ENCODE data around the gene SH3PXD2B.
"Not testable (repeated sequence)": the region's sequence is repeated elsewhere in the genome, so short reads cannot be mapped to it uniquely, and the experiment has no call there.

Gene SH3PXD2B

DNA sequence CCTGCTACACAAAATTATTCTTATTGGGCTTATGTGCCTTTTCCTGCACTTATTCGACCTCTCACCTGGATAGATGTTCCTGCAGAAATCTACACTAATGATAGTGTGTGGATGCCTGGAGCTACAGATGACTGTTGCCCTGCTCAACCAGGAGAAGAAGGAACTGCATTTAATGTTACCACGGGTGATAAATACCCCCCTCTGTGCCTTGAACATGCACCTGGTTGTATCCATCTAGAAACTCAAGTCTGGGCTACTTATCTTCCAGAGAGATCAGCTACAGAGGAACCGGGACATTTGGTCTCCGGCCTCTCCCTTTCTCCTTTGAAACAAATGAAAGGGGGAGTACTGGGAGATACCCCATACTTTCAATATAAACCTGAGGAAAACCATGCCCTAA, 54.5 kb downstream of the SH3PXD2B start:
- no peak for DNase-seq (ENCODE audit: low read depth in 2 of 2)

DNA sequence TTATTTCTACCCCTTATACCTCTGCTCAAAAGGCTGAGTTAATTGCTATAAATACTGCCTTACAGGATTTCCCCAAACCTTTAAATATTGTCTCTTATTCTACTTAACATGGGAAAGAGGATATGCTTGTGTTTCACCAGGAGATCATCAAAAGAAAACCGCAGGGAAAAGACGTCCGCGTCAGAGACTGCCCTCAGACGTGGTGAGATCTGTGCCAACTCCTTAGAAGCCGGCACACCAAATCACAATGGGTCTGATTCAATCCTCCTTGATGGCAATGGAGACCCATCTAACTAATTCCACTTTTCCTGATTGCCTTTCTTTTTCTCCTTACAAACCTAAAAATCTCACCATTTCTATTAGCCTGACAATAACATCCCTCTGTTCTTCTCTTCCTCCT, 55.0 kb downstream of the SH3PXD2B start:
- DNase-seq (ENCODE audit: low read depth in 2 of 2): no peak

DNA sequence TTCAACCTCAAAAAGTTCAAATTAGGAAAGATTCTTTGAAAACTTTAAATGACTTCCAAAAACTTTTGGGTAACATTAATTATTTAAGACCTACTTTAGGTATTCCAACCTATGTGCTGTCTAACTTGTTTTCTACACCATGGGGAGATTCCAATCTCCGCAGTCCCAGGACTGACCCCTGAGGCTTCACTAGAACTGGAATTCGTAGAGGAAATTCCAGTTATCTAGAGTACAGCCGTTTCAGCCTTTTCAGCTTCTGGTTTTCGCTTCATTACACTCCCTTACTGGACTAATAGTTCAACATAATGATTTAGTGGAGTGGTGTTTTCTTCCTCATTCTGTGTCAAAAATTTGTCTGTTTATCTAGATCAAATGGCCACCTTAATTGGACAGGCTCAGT, 55.7 kb downstream of the SH3PXD2B start:
- DNase-seq (ENCODE audit: low read depth in 2 of 2): not testable (repeated sequence)

DNA sequence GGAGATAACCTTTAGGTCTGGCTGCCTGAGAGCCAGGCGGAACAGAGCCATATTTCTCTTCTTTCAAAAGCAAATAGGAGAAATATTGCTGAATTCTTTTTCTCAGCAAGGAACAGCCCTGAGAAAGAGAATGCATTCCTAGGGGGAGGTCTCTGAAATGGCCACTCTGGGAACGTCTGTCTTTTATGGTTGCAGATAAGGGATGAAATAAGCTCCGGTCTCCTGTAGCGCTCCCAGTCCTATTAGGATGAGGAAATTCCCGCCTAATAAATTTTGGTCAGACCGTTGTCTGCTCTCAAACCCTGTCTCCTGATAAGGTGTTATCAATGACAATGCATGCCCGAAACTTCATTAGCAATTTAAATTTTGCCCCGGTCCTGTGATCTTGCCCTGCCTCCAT, 57.3 kb downstream of the SH3PXD2B start:
- not testable (repeated sequence) for DNase-seq (ENCODE audit: low read depth in 2 of 2)

DNA sequence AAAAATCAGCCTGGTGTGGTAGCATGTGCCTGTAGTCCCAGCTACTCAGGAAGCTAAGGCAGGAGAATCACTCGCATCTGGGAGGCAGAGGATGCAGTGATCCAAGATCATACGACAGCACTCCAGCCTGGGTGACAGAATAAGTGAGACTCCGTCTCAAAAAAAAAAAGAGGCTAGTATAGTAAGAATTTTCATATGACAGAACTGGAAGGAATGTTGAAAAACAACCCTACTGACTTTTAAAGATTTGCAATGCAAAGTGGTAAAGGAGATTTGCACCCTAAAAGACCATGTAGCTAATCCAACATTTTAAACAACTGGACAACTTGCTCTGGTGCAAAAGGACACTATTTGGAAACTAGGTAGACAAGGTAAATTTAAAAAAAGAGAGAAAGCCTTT, 58.1 kb downstream of the SH3PXD2B start:
- DNase-seq (ENCODE audit: low read depth in 2 of 2): no peak

DNA sequence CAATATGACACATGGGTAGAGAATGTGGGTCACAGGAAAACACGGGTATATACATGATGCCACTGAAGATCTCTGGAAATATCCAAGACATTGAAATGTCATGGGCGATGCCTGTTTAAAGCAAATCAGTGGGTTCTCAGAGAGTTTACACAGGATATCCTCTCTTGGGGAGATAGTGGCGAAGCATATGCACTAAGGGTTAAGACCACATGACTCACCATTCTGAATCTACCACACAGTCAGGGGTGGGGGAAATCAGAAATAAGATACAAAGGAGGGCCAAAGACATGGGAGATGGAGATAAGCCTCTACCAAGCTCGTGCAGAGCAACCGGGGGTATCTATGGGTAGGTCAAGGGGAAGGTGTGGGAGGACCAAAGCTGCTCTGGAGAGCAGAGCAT, 58.8 kb downstream of the SH3PXD2B start:
- DNase-seq (ENCODE audit: low read depth in 2 of 2): no peak

DNA sequence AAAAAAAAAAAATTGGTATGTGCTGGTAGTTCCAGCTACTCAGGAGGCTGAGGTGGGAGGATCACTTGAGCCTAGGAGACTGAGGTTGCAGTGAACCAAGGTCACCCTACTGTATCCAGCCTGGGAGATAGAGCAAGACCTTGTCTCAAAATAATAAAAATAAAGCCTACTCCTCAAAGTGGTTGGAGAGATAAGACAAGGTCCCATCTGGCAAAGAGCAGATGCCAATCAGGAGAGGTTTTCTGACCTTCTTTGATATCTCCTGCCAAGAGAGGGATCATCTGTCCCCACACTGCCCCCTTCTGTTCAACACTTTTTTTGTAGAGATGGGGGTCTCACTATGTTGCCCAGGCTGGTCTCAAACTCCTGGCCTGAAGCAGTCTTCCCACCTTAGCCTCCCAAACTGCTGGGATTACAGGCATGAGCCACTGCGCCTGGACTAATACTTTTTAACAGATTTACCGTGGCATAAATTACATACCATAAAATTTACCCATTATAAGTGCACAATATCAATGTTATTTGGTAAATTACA, 64.7 kb downstream of the SH3PXD2B start:
- DNase-seq (ENCODE audit: low read depth in 2 of 2): no peak

DNA sequence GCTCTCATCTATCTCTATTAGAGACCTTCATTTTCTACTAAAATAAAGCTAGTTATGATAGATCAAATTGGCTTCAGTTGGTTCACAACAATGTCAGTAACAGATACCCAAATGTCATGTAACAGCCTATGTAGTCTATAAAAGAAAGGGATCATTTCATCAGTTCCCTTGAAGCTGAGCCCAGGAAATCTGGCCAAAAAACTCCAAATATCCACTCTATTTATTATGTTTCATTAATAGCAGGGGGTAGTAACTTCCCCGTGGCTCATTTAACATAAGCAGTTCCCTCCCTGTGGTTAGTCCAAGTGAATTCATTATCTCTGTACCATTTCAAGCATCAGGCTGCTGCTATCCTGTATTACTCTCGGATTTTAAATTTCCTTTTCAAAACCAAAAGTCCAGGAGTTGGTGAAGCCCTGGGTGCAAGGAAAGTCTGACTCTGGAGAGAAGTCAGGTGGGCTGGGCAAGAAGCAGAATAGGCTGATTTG, 66.0 kb downstream of the SH3PXD2B start:
- no peak for DNase-seq (ENCODE audit: low read depth in 2 of 2)

DNA sequence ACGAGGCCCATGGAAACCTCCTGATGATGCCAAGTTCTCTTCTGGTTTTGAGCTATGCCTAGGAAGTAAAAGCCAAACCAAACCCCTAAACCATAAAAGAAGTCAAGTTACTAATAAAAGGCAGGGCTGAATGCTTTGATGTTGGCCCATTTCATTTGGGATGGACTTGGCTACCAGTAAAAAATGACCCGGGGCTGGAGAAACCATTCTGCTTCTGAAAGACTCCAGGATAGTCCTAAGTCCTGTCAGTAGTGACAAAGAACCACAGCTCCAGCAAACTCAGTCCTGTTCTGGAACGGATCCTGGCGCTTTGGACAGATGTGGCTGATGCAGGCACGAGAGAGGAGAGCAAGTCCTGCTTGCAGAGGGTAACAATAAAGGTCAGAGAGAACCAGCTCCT, 68.6 kb downstream of the SH3PXD2B start:
- no peak for DNase-seq (ENCODE audit: low read depth in 2 of 2)

DNA sequence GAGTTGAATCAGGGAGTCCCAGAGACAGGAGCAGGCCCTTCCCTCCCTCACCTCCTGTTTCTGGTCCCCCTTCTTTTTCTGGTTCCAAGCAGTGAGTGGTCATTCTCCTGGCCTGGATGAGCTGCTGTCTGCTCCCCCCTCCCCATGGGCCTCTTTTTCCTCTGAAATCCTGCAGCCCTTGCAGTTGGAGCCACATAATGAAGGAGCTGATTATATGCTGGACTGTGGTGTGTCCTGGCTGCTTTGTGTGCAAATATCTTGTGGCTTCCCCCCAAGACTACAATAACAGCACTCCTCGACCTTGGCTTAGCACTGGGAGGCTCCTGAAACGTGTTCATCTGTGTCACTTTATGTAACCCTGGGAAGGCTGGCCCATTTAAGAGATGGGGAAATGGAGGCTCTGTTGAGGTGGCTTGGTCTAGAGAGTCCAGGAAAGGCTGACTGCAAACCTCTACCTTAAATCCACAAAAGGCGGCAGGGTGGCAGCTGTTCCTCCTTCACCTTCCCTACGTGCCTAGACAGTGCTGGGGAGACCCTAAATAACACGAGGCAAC, 69.2 kb downstream of the SH3PXD2B start:
- no peak for DNase-seq (ENCODE audit: low read depth in 2 of 2)

DNA sequence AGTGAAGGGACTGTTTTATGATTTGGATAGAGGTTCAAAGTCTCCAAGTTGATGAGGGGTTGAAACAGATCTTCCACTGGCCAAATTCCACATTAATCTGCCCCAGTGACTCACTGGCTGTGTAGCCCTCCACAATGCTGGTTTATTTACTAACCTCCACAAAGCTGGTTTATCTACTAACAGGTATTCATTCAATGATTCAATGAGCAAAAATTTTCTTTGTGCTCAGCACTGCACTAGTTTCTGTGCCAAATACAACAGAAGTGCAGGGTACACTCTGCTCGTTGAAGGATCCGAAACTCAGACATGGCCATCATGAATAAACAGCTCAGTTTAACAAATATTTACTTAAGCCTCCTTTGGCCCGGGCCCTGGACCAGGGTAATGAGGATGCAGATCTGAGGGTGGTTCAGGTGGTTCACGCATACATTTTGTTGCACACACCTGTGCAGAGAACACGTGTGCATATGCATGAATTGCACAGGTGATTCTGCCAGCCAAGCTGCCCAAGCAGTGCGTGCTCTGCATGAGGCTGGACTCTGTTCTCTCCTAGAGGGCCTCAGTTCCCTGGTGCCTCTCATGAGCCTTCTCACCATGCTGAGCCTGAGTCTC, 71.0 kb downstream of the SH3PXD2B start:
- DNase-seq (ENCODE audit: low read depth in 2 of 2): no peak

DNA sequence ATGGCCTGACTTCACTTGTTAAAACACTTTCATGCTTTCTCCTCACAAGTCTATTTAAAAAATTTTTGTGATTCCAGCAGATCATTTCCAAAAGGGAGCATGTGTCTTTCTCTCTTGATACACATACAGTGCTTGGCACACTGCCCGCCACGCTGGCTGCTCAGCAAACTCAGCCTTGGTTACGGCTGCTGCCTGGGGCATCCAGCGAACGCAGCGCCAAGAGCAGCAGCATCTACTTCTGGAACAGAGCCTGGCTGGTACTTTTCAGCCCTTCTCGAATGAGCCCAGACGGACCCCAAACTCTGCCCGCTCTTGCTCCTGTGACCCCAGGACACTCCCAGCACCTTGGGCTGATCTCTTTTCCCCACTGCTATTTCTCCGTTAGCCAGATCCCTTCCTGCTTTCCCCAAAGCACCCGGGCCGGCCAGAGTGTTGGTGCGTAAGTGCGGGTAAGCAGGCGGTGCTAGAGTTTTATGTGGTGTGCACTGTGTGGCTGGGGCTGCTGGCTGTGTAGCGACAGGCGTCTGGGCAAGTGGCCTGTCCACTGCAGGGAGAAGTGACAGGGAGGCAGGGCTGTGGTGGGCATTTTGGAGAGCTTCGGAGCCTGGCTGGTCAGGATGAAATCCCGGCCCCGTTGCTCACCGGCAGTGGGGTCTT, 73.2 kb downstream of the SH3PXD2B start:
- no peak for DNase-seq (ENCODE audit: low read depth in 2 of 2)

DNA sequence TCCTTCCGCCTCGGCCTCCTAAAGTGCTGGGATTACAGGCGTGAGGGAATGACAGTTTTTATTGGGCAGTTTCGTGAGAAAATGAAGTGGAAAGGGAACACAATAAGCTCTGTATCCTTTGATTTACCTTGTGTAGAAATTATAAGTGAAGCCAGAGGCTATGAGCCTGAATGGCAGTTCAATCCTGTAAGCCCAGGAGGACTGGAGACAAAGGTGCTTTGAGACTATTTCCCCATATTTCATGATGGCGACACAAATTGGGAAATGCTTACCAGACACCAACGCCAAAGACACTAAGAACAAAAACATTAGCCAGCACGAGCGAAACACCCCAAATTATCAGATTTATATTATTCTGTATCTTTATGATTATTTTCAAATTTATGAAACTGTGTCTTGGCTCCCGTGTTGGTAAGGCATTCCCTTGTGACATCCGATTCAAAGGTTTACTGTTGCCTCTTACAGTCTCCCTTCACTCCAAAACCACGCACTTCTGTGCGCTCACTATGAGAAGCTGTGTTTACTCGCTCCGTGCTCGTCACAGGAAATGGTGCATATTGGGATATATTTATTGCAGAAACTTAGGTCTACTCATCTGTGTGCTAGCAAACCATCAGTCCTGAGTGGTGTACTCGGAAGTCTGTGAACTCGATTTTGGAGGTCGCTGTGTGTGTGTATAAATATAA, 73.9 kb downstream of the SH3PXD2B start:
- no peak for DNase-seq (ENCODE audit: low read depth in 2 of 2)

DNA sequence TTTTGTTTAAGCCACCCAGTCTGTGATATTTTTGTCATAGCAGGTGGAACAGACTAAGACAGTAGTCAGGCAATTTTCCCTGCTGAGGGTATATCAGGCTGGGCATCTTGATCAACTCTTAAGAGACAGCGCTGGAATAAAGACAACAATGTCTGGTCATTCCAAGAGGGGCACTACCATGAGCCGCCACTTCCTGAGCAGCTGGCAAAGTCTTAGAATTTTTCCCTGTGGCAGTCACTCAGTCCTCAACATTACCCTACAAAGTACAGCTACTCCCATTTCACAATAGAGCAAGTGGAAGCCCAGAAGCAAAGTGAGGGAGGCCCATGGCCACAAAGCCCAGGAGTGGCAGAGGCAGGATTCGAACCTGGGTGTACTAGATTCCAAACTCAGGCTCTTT, 74.8 kb downstream of the SH3PXD2B start:
- DNase-seq (ENCODE audit: low read depth in 2 of 2): no peak

DNA sequence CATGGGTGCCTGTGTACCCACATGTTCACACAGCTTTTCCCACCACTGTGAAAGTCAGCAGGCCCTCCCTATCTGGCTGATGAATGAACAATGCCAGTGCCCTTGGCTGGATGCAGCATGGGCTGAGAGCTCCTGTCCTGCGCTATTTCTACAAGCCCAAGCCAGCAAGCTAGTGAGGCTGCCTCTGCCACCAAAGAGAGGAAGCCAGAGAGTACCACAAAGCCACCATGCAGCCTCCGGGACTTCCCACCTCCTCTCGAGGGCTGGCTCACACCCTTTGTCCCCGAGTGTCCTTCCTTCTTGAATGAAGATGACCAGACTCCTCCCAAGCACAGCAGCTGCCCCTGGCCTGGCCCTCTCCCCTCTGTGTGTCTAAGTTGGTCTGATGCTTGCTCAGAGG, 76.5 kb downstream of the SH3PXD2B start:
- no peak for DNase-seq (ENCODE audit: low read depth in 2 of 2)

DNA sequence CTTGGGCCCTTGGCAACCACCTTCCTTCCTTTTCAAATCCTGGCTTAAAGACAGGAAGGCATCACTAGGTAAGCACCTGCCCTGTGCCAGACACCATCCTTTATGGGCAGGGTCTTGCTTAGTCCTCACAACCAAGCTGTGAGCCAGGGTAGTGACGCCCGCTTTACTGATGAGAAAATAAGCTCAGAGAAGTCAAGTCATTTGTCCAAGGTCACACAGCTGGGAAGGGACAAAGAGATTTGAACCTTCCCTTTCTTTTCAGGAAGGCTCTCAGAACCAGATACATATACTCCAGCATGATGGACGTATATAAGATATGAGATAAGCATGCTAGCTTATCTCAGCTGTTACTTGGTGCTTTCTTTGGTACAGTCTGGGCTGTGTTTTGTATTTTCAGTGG, 76.9 kb downstream of the SH3PXD2B start:
- no peak for DNase-seq (ENCODE audit: low read depth in 2 of 2)

DNA sequence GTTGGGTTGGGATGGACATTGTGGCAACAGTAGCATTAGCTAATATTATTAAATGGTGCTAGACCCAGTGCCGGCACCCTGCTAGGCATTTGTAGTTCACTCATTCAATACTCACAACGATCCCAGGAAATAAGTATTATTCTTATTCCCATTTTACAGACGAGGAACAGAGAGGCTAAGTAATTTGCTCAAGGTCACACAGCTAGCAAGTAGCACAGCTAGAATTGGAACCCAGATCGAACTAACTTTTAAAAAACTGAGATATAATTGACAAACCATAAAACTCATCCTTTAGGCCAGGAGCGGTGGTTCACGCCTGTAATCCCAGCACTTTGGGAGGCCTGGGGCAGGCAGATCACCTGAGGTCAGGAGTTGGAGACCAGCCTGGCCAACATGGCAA, 79.5 kb downstream of the SH3PXD2B start:
- no peak for DNase-seq (ENCODE audit: low read depth in 2 of 2)

DNA sequence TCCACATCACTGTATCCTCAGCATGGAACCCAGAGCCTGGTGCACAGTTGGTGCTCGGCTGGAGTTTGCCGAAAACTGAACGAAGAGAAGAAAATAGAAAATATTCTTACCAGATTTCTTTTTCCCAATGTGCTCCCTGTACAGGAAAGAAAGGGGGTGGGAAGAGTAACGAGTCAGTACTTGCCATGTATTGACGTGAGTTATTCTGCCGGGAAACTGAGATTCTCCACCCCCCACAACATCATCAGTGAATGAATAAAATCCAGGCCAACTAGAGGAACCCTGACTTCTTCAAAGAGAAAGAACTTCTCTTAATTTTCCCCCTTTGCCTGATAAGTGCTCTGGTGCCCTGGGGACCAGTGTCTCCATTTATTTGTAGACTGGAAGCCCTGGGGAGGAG, 80.6 kb downstream of the SH3PXD2B start:
- DNase-seq (ENCODE audit: low read depth in 2 of 2): no peak

DNA sequence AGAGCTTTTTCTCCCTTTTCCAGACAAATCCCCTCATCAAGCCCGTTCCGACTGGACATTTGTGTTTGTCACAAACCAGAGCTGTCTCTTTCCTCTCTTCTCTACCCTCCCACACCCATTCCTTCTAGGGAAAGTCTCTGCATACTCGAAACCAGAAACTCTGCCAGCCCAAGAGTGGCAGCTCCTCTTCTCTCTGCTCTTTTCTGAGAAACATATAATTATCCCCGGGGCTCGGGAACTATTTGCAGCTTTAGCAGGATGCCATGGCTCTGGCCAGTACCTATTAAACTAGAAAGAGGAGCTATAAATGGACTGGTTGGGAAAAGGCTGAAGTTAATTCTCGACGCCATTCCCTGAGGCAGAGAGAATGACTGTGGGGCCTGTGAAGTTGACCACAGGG, 82.6 kb downstream of the SH3PXD2B start:
- no peak for DNase-seq (ENCODE audit: low read depth in 2 of 2)

DNA sequence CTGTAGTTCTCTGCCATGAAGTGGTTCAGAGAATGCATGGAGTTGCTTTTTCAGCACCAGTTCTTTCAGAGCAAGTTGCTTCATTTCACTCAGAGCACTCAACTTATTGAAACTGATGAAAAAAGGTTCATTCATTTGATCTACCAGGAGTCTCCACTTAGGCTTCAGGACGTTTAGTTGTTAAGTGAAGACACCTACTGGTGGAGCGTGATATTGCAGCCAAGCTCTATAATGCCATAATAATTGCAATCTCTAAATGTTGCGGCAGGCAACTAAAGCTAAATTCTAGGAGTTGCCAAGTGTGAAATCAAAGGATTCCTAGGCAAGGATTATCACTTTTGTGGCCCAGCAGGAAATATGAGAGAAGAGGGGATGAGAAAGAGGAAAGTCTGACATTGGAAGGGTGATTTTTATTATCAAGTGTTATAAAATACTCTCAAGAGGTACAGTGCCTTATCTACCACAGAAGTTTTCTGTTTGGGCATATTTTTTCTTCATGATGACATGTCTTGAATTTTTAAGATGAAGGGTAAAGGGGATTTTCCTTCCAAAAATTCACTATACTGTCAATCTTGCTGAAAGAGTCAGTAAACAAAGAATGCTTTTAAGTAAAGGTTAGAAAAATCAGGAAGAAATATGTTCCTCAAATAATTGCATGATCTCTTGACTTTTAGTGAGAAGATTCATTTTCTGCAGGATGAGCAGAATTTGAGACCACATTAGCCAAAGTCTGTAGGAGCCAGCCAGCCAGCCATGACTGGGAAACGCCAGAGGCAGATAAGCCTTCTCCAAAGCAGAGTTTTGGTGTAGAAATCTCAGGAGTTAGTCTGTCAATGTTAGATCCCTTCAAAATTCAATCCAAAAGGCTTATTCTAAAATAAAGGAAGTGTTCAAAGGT, 83.4 kb downstream of the SH3PXD2B start:
- no peak for DNase-seq (ENCODE audit: low read depth in 2 of 2)

DNA sequence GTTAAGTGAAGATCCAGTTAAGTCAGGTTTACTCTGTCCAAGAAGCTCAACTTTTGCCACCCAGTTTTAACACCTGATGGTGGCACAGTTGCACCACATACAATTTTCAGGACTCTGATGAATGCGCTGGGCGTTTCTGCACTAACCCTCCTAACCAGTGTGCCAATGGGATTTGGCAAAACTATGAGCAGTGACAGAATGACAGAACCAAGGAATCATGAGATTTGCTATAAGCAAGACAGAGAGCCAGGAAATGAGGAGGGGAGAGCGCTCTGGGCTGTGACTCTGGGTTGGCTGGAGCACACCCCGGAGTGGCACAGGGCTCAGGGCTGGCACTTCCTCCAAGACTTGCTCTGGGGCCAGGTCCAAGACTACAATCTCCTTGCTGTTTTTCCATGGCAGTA, 84.1 kb downstream of the SH3PXD2B start:
- no peak for DNase-seq (ENCODE audit: low read depth in 2 of 2)

DNA sequence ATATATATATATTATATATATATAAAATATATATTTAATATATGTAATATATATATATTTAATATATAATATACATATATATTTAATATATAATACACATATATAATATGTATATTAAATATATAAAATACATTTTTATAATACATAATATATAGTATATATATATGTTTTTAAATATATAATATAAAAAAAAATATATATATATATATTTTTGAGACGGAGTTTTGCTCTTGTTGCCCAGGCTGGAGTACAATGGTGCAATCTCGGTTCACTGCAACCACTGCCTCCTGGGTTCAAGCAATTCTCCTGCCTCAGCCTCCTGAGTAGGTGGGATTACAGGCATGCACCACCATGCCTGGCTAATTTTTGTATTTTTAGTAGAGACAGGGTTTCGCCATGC, 85.6 kb downstream of the SH3PXD2B start:
- not testable (repeated sequence) for DNase-seq (ENCODE audit: low read depth in 2 of 2)

Measured in stimulated activated CD8-positive, alpha-beta memory T cell treated with anti-CD3 and anti-CD28 coated beads, Interleukin-15, amount 100 ng/mL, for 48 hours (primary cell).